Lower leg skin (tissue), 4 donors: ENCODE measurements around the gene TXNDC16. TPM values are rescaled to one million over a fixed set of nuclear protein-coding genes. Genes with fewer than 3 reads are reported as not detected.

Experiments
- DNase-seq, 2 donors: peaks; one replicate each; pipeline ENCODE4 v3.0.0-alpha.2; 2019; ENCODE audit warnings: low spot score in 2 of 2
- H3K4me3 ChIP-seq: fragments of 200-600 bp; sonication (generic); 2 replicates; pipeline ENCODE4 v1.5.1; 2017; ENCODE audit warnings: mild to moderate bottlenecking, low read depth; ENCODE audit not compliant: poor library complexity, severe bottlenecking
- POLR2A ChIP-seq, 2 donors: fragments of 450-650 bp; IDR thresholded peaks; one replicate each; pipeline ENCODE4 v1.6.1; 2016 to 2017; ENCODE audit warnings: antibody characterized with exemption in 2 of 2, mild to moderate bottlenecking in 1 of 2, moderate library complexity in 1 of 2
- WGBS, 2 donors: methylation state at CpG; one replicate each; pipeline ENCODE4 v1.1.5; 2018; 5-methylcytosine and 5-hydroxymethylcytosine counted together
- intact Hi-C: fragments of 100-400 bp; cut with DNase I; formaldehyde crosslinking; loops from one replicate; pipeline ENCODE4 v1.15.0; 2023; ENCODE audit warnings: low total_unique reads
- total RNA-seq, 4 donors: library from RNA; depleted of rRNA; stranded (reverse); fragments of >200 nt; gene quantifications; one replicate each; pipeline ENCODE4 v1.1.0, GENCODE V29; 2016
- TF ChIP-seq, protein P1 (sequence below), 3 donors: fragments of 450-650 bp; IDR thresholded peaks; one replicate each; pipeline ENCODE4 v1.5.1; 2016; ENCODE audit warnings: antibody characterized with exemption in 3 of 3, mild to moderate bottlenecking in 3 of 3, moderate library complexity in 2 of 3

The TXNDC16 gene
- total RNA-seq, 4 donors from 2014 or later = 7.1 to 8.2 (median 8.1) TPM

DNA sequence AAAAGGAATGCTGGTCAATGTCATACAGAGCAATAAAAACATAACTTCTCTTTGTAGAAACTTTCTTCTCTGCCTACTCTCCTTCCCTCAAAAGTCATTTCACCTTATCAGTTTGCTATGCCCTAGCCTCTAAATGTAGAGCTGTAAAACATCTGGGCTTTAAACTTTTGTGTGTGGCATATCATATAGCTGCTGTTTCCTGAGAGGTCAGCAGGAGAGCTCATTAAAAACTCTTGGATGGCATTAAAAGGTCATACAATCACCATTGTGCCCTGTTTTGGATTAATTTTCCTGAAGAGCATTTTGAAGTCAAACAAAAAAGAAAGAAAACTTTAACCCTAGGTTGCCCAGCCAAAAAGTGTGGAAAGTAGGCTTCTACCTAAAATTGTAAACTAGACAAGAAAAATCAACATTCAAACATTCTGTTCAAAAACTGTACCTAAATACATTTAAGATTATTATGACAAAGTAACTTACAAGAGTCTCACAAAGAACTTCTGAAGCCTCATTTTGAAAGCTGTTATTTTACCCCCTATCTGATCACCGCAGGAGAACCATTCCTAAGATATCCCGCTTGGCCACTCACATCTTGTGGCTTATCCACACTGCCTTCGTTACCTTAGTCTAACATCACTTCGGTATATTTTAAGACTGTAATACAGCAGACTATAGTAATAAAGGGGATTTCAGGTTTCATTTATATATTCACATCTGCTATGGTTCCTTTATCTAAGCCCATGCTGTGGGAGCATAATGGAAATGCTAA, 38.1 kb downstream of the TXNDC16 start:
- no peak overlapping the region for H3K4me3 ChIP-seq
- intact Hi-C loops = no loop called here
- TF ChIP-seq, protein P1, sequence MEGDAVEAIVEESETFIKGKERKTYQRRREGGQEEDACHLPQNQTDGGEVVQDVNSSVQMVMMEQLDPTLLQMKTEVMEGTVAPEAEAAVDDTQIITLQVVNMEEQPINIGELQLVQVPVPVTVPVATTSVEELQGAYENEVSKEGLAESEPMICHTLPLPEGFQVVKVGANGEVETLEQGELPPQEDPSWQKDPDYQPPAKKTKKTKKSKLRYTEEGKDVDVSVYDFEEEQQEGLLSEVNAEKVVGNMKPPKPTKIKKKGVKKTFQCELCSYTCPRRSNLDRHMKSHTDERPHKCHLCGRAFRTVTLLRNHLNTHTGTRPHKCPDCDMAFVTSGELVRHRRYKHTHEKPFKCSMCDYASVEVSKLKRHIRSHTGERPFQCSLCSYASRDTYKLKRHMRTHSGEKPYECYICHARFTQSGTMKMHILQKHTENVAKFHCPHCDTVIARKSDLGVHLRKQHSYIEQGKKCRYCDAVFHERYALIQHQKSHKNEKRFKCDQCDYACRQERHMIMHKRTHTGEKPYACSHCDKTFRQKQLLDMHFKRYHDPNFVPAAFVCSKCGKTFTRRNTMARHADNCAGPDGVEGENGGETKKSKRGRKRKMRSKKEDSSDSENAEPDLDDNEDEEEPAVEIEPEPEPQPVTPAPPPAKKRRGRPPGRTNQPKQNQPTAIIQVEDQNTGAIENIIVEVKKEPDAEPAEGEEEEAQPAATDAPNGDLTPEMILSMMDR (IDR thresholded peaks at IDR 0.05) = no peak
- TF ChIP-seq POLR2A (IDR thresholded peaks at IDR 0.05) = no peak
- 81 to 93% methylated on average over 4 of the region's 4 CpGs for WGBS, 2 donors
- no peak for DNase-seq

DNA sequence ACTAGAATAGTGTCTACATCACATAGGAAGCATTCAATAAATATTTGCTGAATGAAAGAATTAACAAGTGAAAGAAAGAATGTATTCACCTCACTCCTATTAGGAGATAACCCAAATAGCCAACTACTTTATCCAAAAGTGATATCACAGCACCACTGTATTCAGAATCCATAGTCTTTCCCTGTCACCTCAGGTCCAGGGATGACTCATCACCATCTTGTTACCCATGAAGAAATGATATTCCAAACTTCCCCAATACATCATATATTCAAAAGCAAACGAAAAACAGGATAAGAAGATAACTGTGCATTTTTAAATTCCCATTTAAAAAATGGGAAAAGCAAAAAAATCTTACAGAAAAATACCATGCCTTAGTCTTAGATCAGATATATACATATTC, 39.1 kb downstream of the TXNDC16 start:
- H3K4me3 ChIP-seq = no peak overlapping the region
- no peak for TF ChIP-seq POLR2A (IDR thresholded peaks at IDR 0.05)
- TF ChIP-seq, protein P1 (IDR thresholded peaks at IDR 0.05) = no peak
- 85 to 95% methylated on average over 1 of the region's 1 CpG for WGBS, 2 donors
- intact Hi-C loops = no loop called here
- DNase-seq = no peak

DNA sequence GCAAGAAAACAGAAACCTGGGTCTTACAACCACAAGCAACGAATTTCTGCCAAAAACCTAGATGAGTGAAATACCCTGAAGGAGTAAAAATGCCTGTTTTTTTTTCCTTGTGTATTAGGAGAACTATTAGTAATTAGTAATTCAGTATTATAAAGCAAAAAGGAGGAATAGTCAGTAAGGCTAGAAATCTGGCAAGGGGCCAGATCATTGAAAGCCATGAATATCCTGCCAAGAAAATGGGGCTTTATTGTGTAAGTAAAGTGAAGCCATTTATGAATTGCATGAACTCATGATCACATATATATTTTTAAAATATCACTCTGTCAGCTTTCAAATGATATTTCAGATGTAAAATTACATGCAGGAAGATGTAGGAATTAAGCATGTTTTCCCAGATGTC, 57.9 kb downstream of the TXNDC16 start:
- TF ChIP-seq, protein P1 (IDR thresholded peaks at IDR 0.05) = no peak
- no peak for TF ChIP-seq POLR2A (IDR thresholded peaks at IDR 0.05)
- intact Hi-C loops = no loop called here
- no peak for DNase-seq
- no peak overlapping the region for H3K4me3 ChIP-seq
- WGBS, 2 donors = 86 to 93% methylated on average over 1 of the region's 1 CpG

DNA sequence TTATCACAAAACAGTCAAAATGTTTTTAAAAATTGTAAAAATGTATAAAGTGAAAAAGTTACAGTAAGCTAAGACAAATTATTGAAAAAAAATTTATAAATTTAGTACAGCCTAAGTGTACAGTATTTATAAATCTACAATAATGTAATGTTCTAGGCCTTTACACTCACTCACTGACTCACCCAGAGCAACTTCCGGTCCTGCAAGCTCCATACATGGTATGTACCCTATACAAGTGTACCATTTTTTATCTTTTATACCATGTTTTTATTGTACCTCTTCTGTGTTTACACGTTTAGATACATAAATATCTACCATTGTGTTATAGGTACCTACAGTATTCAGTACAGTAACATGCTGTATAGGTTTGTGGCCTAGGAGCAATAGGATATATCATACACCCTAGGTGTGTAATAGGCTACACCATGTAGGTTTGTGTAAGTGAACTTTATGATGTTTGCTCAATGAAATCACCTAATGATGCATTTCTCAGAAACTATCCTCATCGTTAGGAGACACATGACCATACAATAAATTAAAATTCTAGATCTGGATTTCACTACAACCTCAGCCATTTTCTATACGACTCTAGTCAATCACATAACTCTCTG, 66.8 kb downstream of the TXNDC16 start:
- WGBS, 2 donors = 92 to 97% methylated on average over 4 of the region's 4 CpGs

DNA sequence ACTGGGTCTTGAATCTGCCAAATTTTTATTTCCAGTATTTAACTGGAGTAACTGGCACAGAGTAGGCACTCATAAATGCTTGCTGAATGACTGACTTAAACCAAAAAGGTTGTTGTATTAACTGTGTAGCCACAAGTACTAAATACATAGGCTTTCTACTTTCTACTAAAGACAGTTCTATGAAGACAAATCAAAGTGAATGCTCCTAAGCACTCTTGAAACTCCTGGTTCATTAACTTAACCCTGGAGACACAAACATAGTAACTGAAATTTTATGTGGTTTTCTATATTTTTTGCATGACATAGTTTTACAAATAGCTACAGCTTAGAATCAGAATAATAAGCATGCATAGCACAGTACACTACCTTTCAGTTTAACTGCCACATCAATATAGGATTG, 70.4 kb downstream of the TXNDC16 start:
- intact Hi-C loops = no loop called here
- DNase-seq = no peak
- TF ChIP-seq POLR2A (IDR thresholded peaks at IDR 0.05) = no peak
- TF ChIP-seq, protein P1 (IDR thresholded peaks at IDR 0.05) = no peak
- no peak overlapping the region for H3K4me3 ChIP-seq

More for the DNA sequence above, 66.8 kb downstream of the TXNDC16 start:
- intact Hi-C loops = no loop called here
- TF ChIP-seq, protein P1 (IDR thresholded peaks at IDR 0.05) = no peak
- no peak for TF ChIP-seq POLR2A (IDR thresholded peaks at IDR 0.05)
- no peak overlapping the region for H3K4me3 ChIP-seq
- DNase-seq = no peak
